Activated CD4-positive, alpha-beta T cell treated with anti-CD3 and anti-CD28 coated beads for 24 hours (primary cell): Measurements from ENCODE around the gene SLC25A1.
"Not testable (repeated sequence)": the region's sequence is repeated elsewhere in the genome, so short reads cannot be mapped to it uniquely, and the experiment has no call there.

Source experiments
- DNase-seq, 2 donors: peaks; one replicate each; pipeline ENCODE4 v3.0.0-alpha.2; 2020; ENCODE audit warnings: low read depth in 2 of 2

SLC25A1 gene

GRCh38 chr22:19204640-19205039 lies 26.1 kb upstream of the SLC25A1 start:
- DNase-seq = no peak

GRCh38 chr22:19203834-19204233 lies 25.3 kb upstream of the SLC25A1 start:
- DNase-seq = no peak

- not testable (repeated sequence) for DNase-seq
Observed at GRCh38 chr22:19202799-19203186, 24.3 kb upstream of the SLC25A1 start.

GRCh38 chr22:19201869-19202798 lies 23.6 kb upstream of the SLC25A1 start:
- no peak for DNase-seq

- no peak for DNase-seq
Observed at GRCh38 chr22:19201130-19201868, 22.8 kb upstream of the SLC25A1 start.

- no peak for DNase-seq
Observed at GRCh38 chr22:19199479-19199878, 20.9 kb upstream of the SLC25A1 start.

- no peak for DNase-seq
Observed at GRCh38 chr22:19197997-19198865, 19.7 kb upstream of the SLC25A1 start.

- DNase-seq = no peak
Observed at GRCh38 chr22:19196841-19197612, 18.5 kb upstream of the SLC25A1 start.

- DNase-seq = no peak
Observed at GRCh38 chr22:19195796-19196731, 17.5 kb upstream of the SLC25A1 start.

GRCh38 chr22:19194766-19195536 lies 16.4 kb upstream of the SLC25A1 start:
- DNase-seq = no peak

GRCh38 chr22:19193879-19194278 lies 15.3 kb upstream of the SLC25A1 start:
- no peak for DNase-seq

- no peak for DNase-seq
Observed at GRCh38 chr22:19187716-19188563, 9.4 kb upstream of the SLC25A1 start.

GRCh38 chr22:19184276-19184997 lies 5.9 kb upstream of the SLC25A1 start:
- no peak for DNase-seq

- no peak for DNase-seq
Observed at GRCh38 chr22:19183216-19183615, 4.7 kb upstream of the SLC25A1 start.

- DNase-seq = no peak
Observed at GRCh38 chr22:19182472-19183157, 4.1 kb upstream of the SLC25A1 start.

- peak in 1 of 2 donors; percentile 38 for DNase-seq
Observed at GRCh38 chr22:19181786-19182471, 3.4 kb upstream of the SLC25A1 start.
